ENCODE measurements around the gene NECTIN1. TPM values are rescaled to one million over a fixed set of nuclear protein-coding genes. Genes with fewer than 3 reads are reported as not detected.

Gene NECTIN1
- total and polyA plus RNA-seq, 2 donors (not counting 3 experiments of a cell fraction or from before 2014, with no cell fraction given): 10.8 to 23.6 TPM

DNA sequence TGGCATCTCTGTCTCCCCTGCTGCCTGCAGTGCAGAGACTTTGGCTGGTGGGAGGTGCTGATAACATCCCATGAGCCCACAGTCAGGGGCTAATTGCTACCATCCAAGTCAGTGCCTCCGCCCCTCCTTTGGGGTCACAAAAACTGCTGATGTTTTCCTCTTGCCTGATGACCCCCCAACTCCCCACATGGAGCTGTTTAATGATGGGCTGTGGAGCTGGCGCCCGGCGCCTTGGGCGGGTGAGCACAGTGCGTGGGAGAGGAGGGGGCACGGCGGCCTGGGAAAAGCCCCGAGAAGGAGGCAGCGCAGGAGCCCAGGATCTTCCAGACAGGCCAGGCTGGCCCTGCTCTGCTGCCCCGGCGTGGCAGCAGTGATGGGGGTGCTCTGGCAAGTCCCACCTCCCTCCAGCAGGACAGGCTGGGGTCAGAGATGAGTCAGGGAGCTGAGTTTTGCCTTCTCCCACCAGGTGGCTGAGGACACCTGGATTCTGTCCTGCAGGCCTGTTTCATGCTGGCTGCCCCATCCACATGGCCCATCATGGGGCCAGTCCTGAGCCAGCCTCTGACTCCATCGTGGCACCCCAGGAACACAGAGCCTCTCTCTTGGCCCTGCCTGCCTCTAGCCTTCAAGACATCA is 43.8 kb downstream of the NECTIN1 start:
- H3K79me2 ChIP-seq (ENCODE audit: control insufficient read depth, insufficient read depth, low read length): no peaks in the 10 kb centered on the region
- H3K4me3 ChIP-seq (replicated peaks in 1 of 3; ENCODE audit: insufficient read depth in 1 of 3, low read depth in 1 of 3, low read length in 3 of 3): no peak overlapping the region
- no peaks in the 10 kb centered on the region for H4K20me1 ChIP-seq (replicated peaks; ENCODE audit: control insufficient read depth, extremely low read depth, insufficient read depth, low read length)
- intact Hi-C loops (cut with micrococcal nuclease) (loop anchor here (2.0 kb wide), 1 partner anchor 36 kb away; no protein-coding TSS in a partner anchor), dilution Hi-C loops (cut with MboI; ENCODE audit: extremely low pct_ligation_motif_present, low sequenced_read_pairs) (no loop called here)
- FAIRE-seq: no peak
- ChIA-PET POLR2A (no interaction called here), CTCF (interaction anchor here (1.2 to 3.7 kb wide), 4 partner anchors 9 to 55 kb away, joined by 3 to 18 read pairs (median 7); partner anchors contain the start of gene NECTIN1)
- no peak overlapping the region for H2AFZ ChIP-seq (ENCODE audit: low read depth, low read length)
- H3K9me1 ChIP-seq (replicated peaks; ENCODE audit: control insufficient read depth, extremely low read depth, insufficient read depth, low read length): no peaks in the 10 kb centered on the region
- no peak overlapping the region for H3K4me2 ChIP-seq (ENCODE audit: insufficient read depth, low read length)
- no peak for DNase-seq (ENCODE audit: low read depth, low spot score)
- H3K27ac ChIP-seq (ENCODE audit: insufficient read depth, low read depth, low read length): peak overlapping the region; percentile 84
- BruUV-seq (replicated peaks): no TSS peak
- H3K9ac ChIP-seq (replicated peaks; ENCODE audit: extremely low read depth, insufficient read depth, low read length): no peak overlapping the region
- H3K9me3 ChIP-seq (replicated peaks; ENCODE audit: control insufficient read depth, insufficient read depth, low read length): no peaks in the 10 kb centered on the region
- peaks cover 17% of the 10 kb centered on the region for H3K4me1 ChIP-seq (ENCODE audit: control insufficient read depth, extremely low read depth, insufficient read depth, low read length)
- no peaks in the 10 kb centered on the region for H3K27me3 ChIP-seq (ENCODE audit: control insufficient read depth in 2 of 2, insufficient read depth in 2 of 2, low read length in 2 of 2)
- TF ChIP-seq POLR2AphosphoS5 (IDR thresholded peaks at IDR 0.05; ENCODE audit: insufficient read depth, low read depth, low read length): no peak
- no peak for TF ChIP-seq GATA2 (IDR thresholded peaks at IDR 0.05; ENCODE audit: insufficient read depth, insufficient read length, low read depth, low read length)
- no peak for TF ChIP-seq FOS (IDR thresholded peaks at IDR 0.05; ENCODE audit: borderline replicate concordance, insufficient read depth, low read length)
- TF ChIP-seq, protein P1, sequence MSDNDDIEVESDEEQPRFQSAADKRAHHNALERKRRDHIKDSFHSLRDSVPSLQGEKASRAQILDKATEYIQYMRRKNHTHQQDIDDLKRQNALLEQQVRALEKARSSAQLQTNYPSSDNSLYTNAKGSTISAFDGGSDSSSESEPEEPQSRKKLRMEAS (IDR thresholded peaks at IDR 0.05; ENCODE audit: insufficient read depth, insufficient read length): no peak
- TF ChIP-seq, protein P2, sequence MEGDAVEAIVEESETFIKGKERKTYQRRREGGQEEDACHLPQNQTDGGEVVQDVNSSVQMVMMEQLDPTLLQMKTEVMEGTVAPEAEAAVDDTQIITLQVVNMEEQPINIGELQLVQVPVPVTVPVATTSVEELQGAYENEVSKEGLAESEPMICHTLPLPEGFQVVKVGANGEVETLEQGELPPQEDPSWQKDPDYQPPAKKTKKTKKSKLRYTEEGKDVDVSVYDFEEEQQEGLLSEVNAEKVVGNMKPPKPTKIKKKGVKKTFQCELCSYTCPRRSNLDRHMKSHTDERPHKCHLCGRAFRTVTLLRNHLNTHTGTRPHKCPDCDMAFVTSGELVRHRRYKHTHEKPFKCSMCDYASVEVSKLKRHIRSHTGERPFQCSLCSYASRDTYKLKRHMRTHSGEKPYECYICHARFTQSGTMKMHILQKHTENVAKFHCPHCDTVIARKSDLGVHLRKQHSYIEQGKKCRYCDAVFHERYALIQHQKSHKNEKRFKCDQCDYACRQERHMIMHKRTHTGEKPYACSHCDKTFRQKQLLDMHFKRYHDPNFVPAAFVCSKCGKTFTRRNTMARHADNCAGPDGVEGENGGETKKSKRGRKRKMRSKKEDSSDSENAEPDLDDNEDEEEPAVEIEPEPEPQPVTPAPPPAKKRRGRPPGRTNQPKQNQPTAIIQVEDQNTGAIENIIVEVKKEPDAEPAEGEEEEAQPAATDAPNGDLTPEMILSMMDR (IDR thresholded peaks at IDR 0.05; ENCODE audit: extremely low read depth in 1 of 2, insufficient read depth in 1 of 2, low read depth in 1 of 2, low read length in 2 of 2): no peak
- TF ChIP-seq JUN (IDR thresholded peaks at IDR 0.05; ENCODE audit: borderline replicate concordance, insufficient read depth, insufficient read length, low read depth): no peak
- TF ChIP-seq EZH2 (IDR thresholded peaks at IDR 0.05; ENCODE audit: borderline replicate concordance, low read depth, low read length, severe bottlenecking): no peak
- TF ChIP-seq POLR2A (IDR thresholded peaks at IDR 0.05; ENCODE audit: low read depth, low read length): no peak
- no peak for TF ChIP-seq MYC (IDR thresholded peaks at IDR 0.05; ENCODE audit: low read depth, low read length)
- no peaks in the 10 kb centered on the region for H3K36me3 ChIP-seq (ENCODE audit: control insufficient read depth in 2 of 2, extremely low read depth in 1 of 2, insufficient read depth in 2 of 2, low read length in 2 of 2)

Data from endothelial cell of umbilical vein (primary cell).